H1 (cell line): ENCODE measurements around the gene SHISA9. TPM values are rescaled to one million over a fixed set of nuclear protein-coding genes. Genes with fewer than 3 reads are reported as not detected.

Experiments used
- GABPA ChIP-seq: IDR thresholded peaks from 2 replicates; pipeline ENCODE4 v1.6.1; 2011; ENCODE audit warnings: mild to moderate bottlenecking, low read length, moderate library complexity, borderline replicate concordance; ENCODE audit not compliant: insufficient read depth
- polyA plus RNA-seq, 7 experiments: library from polyadenylated mRNA; depleted of rRNA in 3 of 7; stranded (reverse) in 5 of 7; unstranded in 2 of 7; fragments of >200 nt in 5 of 7; fragments of 200-250 nt in 2 of 7; gene quantifications; 1 replicate in 5 of 7; 2 replicates in 1 of 7; 4 replicates in 1 of 7; pipeline versions ENCODE4 v1.2.1 to v1.2.3, GENCODE V29; 2011 to 2013; ENCODE audit warnings: missing spikeins in 2 of 7, mixed read lengths in 2 of 7
- total RNA-seq: library from RNA; stranded (reverse); fragmentation: NEBNext Ultra II Directional; extraction: Animal tissue kit (Norgen Biotek cat#: 25700); gene quantifications from 2 replicates; pipeline ENCODE4 v1.2.1, GENCODE V29; 2021

Gene SHISA9
- total and polyA plus RNA-seq, 2 of the 8 experiments (the other 6 are each of a cell fraction or from before 2014, with no cell fraction given): 25.6 to 39.8 TPM

- no peak for TF ChIP-seq GABPA
These were observed 160.8 kb downstream of the SHISA9 start (continued) for GRCh38 chr16:13062219-13062618.
